Measurements from ENCODE around the gene OR1E1.
A peak's percentile ranks its signal among the peaks of the same experiment; 100 is the strongest.
"Not testable (repeated sequence)": the region's sequence is repeated elsewhere in the genome, so short reads cannot be mapped to it uniquely, and the experiment has no call there.

The OR1E1 gene, protein sequence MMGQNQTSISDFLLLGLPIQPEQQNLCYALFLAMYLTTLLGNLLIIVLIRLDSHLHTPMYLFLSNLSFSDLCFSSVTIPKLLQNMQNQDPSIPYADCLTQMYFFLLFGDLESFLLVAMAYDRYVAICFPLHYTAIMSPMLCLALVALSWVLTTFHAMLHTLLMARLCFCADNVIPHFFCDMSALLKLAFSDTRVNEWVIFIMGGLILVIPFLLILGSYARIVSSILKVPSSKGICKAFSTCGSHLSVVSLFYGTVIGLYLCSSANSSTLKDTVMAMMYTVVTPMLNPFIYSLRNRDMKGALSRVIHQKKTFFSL

DNA sequence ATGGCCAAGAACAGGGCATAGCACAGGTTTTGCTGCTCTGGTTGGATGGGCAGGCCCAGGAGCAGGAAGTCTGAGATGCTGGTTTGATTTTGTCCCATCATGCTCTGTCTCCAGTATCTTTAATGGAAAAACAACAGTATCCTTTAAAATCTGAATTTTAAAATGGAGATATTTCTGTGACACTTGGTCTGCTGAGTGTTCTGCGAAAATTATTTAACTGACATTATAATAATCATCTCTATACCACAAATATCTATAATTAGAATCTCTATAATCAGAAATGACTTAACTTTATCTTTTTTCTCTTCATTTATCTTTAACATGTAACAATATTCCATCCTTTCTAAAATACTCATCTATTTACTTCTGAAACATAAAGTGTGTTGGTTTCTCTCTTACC is at the start of gene OR1E1:
Gene OR1E1 (minus strand): TSS at position 101 of the 400 bp plus-strand sequence. CDS start 0 bp downstream, at position 101.
- H3K4me3 ChIP-seq (ENCODE audit: low read depth, low read length) = no peak within 1 kb of the TSS
- TF ChIP-seq, protein P1, sequence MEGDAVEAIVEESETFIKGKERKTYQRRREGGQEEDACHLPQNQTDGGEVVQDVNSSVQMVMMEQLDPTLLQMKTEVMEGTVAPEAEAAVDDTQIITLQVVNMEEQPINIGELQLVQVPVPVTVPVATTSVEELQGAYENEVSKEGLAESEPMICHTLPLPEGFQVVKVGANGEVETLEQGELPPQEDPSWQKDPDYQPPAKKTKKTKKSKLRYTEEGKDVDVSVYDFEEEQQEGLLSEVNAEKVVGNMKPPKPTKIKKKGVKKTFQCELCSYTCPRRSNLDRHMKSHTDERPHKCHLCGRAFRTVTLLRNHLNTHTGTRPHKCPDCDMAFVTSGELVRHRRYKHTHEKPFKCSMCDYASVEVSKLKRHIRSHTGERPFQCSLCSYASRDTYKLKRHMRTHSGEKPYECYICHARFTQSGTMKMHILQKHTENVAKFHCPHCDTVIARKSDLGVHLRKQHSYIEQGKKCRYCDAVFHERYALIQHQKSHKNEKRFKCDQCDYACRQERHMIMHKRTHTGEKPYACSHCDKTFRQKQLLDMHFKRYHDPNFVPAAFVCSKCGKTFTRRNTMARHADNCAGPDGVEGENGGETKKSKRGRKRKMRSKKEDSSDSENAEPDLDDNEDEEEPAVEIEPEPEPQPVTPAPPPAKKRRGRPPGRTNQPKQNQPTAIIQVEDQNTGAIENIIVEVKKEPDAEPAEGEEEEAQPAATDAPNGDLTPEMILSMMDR (conservative IDR thresholded peaks at IDR 0.05; ENCODE audit: low read depth, low read length) = no peak
- DNase-seq (ENCODE audit: low read depth) = no peak

DNA sequence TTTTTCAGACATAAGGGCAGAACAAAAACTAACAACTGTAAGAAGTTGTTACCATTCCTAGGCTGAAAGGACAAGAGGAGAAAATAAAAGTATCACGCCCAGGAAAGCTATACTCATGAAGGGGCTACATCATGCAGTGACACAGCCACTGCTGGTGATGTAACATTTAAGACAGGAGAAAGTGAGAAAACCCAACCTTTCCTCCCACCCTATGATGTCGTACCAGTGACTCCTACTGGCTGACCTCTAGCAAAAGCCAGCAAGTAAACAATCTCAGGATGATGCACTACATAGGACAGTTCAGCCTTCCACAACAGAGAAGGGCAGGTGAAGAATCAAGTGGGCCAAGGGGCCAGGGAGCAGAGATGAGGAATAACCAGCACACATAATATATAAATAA is 49.4 kb upstream of the OR1E1 start:
- TF ChIP-seq, protein P1 (conservative IDR thresholded peaks at IDR 0.05; ENCODE audit: low read depth, low read length) = no peak
- H3K4me3 ChIP-seq (ENCODE audit: low read depth, low read length) = no peak overlapping the region

DNA sequence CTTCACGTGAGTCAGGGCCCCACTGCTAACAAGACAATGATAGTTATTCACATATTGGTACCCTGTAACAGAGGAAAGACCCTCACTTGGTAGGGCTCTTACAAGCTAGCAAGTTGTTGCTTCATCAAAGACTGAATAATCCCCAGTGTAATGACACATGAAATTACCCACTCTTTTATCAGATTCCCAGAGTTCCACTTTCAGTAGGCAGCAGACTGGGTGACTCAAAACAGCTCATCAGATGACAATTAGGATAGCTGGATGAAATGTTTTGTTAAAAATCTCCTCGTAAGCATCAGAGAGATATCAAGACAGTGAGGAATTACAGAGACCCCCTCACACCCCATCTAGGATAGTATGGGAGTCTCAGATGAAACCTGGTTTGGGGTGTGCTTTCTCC is 42.2 kb upstream of the OR1E1 start:
- H3K4me3 ChIP-seq (ENCODE audit: low read depth, low read length) = no peak overlapping the region
- no peak for DNase-seq (ENCODE audit: low read depth)
- TF ChIP-seq, protein P1 (conservative IDR thresholded peaks at IDR 0.05; ENCODE audit: low read depth, low read length) = no peak

More for the DNA sequence above, 49.4 kb upstream of the OR1E1 start:
- DNase-seq (ENCODE audit: low read depth) = peak; percentile 0

DNA sequence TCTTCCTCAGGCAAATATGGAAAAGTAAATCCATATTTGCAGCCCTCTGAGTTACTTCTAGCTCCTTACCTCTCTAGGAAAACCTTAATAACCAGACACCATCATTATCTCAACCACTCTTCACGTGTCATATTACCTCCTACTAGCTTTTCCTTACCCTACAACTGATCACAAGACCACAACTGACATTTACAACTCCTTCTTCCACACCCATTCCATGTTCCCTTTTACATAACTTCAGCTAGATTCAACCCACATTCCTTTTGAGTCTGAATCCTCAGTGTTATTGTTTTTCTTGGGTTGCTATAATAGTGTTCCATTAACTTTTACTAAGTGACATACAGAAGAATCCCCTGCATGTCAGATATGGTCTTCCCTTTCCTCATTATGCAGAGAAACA is 40.2 kb upstream of the OR1E1 start:
- H3K4me3 ChIP-seq (ENCODE audit: low read depth, low read length) = no peak overlapping the region
- no peak for DNase-seq (ENCODE audit: low read depth)

DNA sequence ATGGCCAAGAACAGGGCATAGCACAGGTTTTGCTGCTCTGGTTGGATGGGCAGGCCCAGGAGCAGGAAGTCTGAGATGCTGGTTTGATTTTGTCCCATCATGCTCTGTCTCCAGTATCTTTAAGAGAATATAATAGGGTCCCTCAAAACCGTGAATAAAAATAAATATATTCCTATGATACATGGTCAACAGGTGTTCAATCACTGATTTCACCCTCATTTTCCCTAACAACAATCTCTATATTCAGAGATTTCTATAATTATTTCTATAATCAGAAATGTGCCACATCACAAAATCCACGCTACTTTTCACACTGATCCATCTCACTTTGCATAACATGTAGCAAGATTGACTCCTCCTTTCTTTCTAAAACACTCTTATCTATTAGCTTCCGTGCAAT is 35.5 kb upstream of the OR1E1 start, which contains the start of gene OR1E2:
Gene OR1E2 (minus strand): TSS at position 101 of the 400 bp plus-strand sequence. CDS start 0 bp downstream, at position 101.
- DNase-seq (ENCODE audit: low read depth) = no peak
- no peak within 1 kb of the TSS for H3K4me3 ChIP-seq (ENCODE audit: low read depth, low read length)
- TF ChIP-seq, protein P1 (conservative IDR thresholded peaks at IDR 0.05; ENCODE audit: low read depth, low read length) = no peak

More for the DNA sequence above, 40.2 kb upstream of the OR1E1 start:
- TF ChIP-seq, protein P1 (conservative IDR thresholded peaks at IDR 0.05; ENCODE audit: low read depth, low read length) = no peak

DNA sequence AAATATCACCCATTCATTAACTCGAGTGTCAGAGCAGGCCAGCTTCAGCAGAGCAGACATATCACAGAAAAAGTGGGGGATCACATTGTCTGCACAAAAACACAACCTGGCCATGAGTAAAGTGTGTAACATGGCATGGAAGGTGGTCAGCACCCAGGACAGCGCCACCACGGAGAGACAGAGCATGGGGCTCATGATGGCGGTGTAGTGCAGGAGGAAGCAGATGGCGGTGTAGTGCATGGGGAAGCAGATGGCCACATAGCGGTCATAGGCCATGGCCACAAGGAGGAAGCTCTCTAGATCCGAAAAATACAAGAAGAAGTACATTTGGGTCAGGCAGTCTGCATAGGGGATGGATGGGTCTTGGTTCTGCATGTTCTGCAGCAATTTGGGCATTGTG is 35.0 kb upstream of the OR1E1 start:
- DNase-seq (ENCODE audit: low read depth); H3K4me3 ChIP-seq (ENCODE audit: low read depth, low read length): not testable (repeated sequence)

DNA sequence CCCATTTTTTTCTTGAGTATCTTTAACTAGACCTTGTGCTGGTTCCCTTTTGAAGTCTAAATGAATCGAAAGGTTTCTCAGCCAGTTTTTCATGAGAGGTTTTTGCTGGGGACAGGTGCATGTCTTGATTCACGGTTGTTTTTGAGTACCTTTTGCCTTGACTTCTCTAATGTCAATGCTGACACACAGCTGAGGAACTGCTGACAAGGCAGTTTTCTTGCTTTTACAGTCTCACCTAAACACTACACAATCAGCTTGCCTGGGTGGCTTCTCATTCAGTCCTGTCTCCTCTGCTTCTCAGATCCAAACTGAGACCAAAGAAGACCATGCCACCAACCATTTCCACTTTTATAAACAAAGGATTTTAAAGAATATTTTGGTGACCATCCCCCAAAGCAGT is 20.0 kb upstream of the OR1E1 start:
- TF ChIP-seq, protein P1 (conservative IDR thresholded peaks at IDR 0.05; ENCODE audit: low read depth, low read length) = no peak
- H3K4me3 ChIP-seq (ENCODE audit: low read depth, low read length) = no peak overlapping the region
- DNase-seq (ENCODE audit: low read depth) = no peak
